Thymus (tissue), 14 donors: Measurements from ENCODE around the gene ZNF30. TPM values are rescaled to one million over a fixed set of nuclear protein-coding genes. Genes with fewer than 3 reads are reported as not detected.

Experiments used
- DNase-seq, 9 donors: peaks; one replicate each; pipeline ENCODE4 v3.0.0-alpha.2; 2013; ENCODE audit warnings: low spot score in 9 of 9, low read depth in 6 of 9, missing footprints in 1 of 9
- H3K27ac ChIP-seq, 2 donors: one replicate each; pipeline ENCODE4 v1.5.1; 2013; ENCODE audit warnings: control low read depth in 1 of 2, low read depth in 1 of 2, low read length in 1 of 2, mild to moderate bottlenecking in 1 of 2, moderate library complexity in 1 of 2
- H3K27me3 ChIP-seq, 2 donors: one replicate each; pipeline ENCODE4 v1.5.1; 2013; ENCODE audit warnings: low read length in 1 of 2; ENCODE audit not compliant: control insufficient read depth in 2 of 2, insufficient read depth in 1 of 2
- H3K36me3 ChIP-seq, 2 donors: one replicate each; pipeline ENCODE4 v1.5.1; 2013; ENCODE audit warnings: low read length in 1 of 2, mild to moderate bottlenecking in 1 of 2, moderate library complexity in 1 of 2; ENCODE audit not compliant: control insufficient read depth in 2 of 2, insufficient read depth in 2 of 2
- H3K4me1 ChIP-seq, 2 donors: one replicate each; pipeline ENCODE4 v1.5.1; 2013; ENCODE audit warnings: low read length in 2 of 2; ENCODE audit not compliant: control insufficient read depth in 2 of 2, insufficient read depth in 2 of 2
- H3K4me3 ChIP-seq, 2 donors: one replicate each; pipeline ENCODE4 v1.5.1; 2013; ENCODE audit warnings: low read length in 2 of 2, control low read depth in 1 of 2, mild to moderate bottlenecking in 1 of 2
- H3K9me3 ChIP-seq, 2 donors: one replicate each; pipeline ENCODE4 v1.5.1; 2013; ENCODE audit warnings: low read length in 1 of 2, mild to moderate bottlenecking in 1 of 2; ENCODE audit not compliant: control insufficient read depth in 2 of 2, insufficient read depth in 1 of 2
- WGBS: extraction: QIAGEN DNeasy Blood & Tissue Kit; methylation state at CpG from one replicate; pipeline ENCODE4 v1.1.7; 2013; 5-methylcytosine and 5-hydroxymethylcytosine counted together
- long read RNA-seq, 10 donors: transcript quantifications; one replicate each; lab custom pipeline, GENCODE V29; 2026
- polyA plus RNA-seq: library from polyadenylated mRNA; stranded (reverse); fragments of 200-250 nt; gene quantifications from one replicate; pipeline ENCODE4 v1.2.3, GENCODE V29; 2013
- total RNA-seq: library from RNA; stranded (reverse); fragments of 120-200 nt; gene quantifications from one replicate; pipeline ENCODE4 v1.2.4, GENCODE V29; 2013
- donor health status: healthy.

ZNF30 gene
- 2.5 TPM for total RNA-seq
- polyA plus RNA-seq, result 3.9 TPM
- long read RNA-seq, donor 1, result 0 reads
- long read RNA-seq, donor 2, result 0 reads
- long read RNA-seq, donor 3, partial matches to known transcripts, result 0 of 1 reads
- long read RNA-seq, donor 3, other reads (novel, unspliced or antisense), result 0 of 1 reads
- long read RNA-seq, donor 4, partial matches to known transcripts, result 0 of 1 reads
- long read RNA-seq, donor 4, other reads (novel, unspliced or antisense), result 0 of 1 reads
- long read RNA-seq, donor 5, partial matches to known transcripts, result 0 of 5 reads
- long read RNA-seq, donor 5, other reads (novel, unspliced or antisense), result 0 of 5 reads
- long read RNA-seq, donor 6, result 0 reads
- long read RNA-seq, donor 7, result 0 reads
- long read RNA-seq, donor 8, partial matches to known transcripts, result 0 of 1 reads
- long read RNA-seq, donor 8, other reads (novel, unspliced or antisense), result 0 of 1 reads
- long read RNA-seq, donor 9, result 0 reads
- long read RNA-seq, donor 10, partial matches to known transcripts, result 0 of 1 reads
- long read RNA-seq, donor 10, other reads (novel, unspliced or antisense), result 0 of 1 reads

- under 1% methylated on average over 53 of the region's 53 CpGs for WGBS
- no peak within 1 kb of the TSS for H3K27ac ChIP-seq
- DNase-seq, result peak; percentile 27 to 82 (median 48)
Measured at GRCh38 chr19:34926685-34927375, at the start of gene ZNF30. Gene ZNF30 (plus strand): TSS chr19:34926903. CDS start chr19:34929948, 3,045 bp downstream.

GRCh38 chr19:34879563-34879962, 47.1 kb upstream of the ZNF30 start:
- Histone ChIP-seq H3K27ac (no peak overlapping the region), H3K4me1 (no peaks in the 10 kb centered on the region), H3K4me3 (no peak overlapping the region), H3K36me3 (no peaks in the 10 kb centered on the region), H3K27me3 (no peaks in the 10 kb centered on the region), H3K9me3 (no peaks in the 10 kb centered on the region)
- DNase-seq, result no peak

More at GRCh38 chr19:34926685-34927375, at the start of gene ZNF30:
- Histone ChIP-seq H3K27me3 (peaks cover 0 to 4% of the 10 kb centered on the region in 2 donors), H3K4me1 (no peaks in the 10 kb centered on the region), H3K4me3 (peak within 1 kb of the TSS; percentile 57 to 70), H3K9me3 (no peaks in the 10 kb centered on the region), H3K36me3 (peaks cover 0 to 2% of the 10 kb centered on the region in 2 donors)

- Histone ChIP-seq H3K27ac (no peak overlapping the region), H3K27me3 (no peaks in the 10 kb centered on the region), H3K9me3 (no peaks in the 10 kb centered on the region), H3K4me1 (no peaks in the 10 kb centered on the region), H3K36me3 (no peaks in the 10 kb centered on the region), H3K4me3 (no peak overlapping the region)
- 100% methylated on average over 1 of the region's 1 CpG for WGBS
- no peak for DNase-seq
Measured at GRCh38 chr19:34880034-34880433, 46.7 kb upstream of the ZNF30 start.

- no peaks in the 10 kb centered on the region for H3K4me1 ChIP-seq
- no peak for DNase-seq
- no peaks in the 10 kb centered on the region for H3K36me3 ChIP-seq
- H3K9me3 ChIP-seq, result no peaks in the 10 kb centered on the region
- 63% methylated on average over 1 of the region's 1 CpG for WGBS
- no peaks in the 10 kb centered on the region for H3K27me3 ChIP-seq
- H3K4me3 ChIP-seq, result no peak overlapping the region
- H3K27ac ChIP-seq, result no peak overlapping the region
Measured at GRCh38 chr19:34881982-34882381, 44.7 kb upstream of the ZNF30 start.

GRCh38 chr19:34888091-34888490, 38.6 kb upstream of the ZNF30 start:
- no peaks in the 10 kb centered on the region for H3K9me3 ChIP-seq
- H3K4me3 ChIP-seq, result no peak overlapping the region
- no peaks in the 10 kb centered on the region for H3K36me3 ChIP-seq
- H3K4me1 ChIP-seq, result no peaks in the 10 kb centered on the region
- WGBS, result 88% methylated on average over 6 of the region's 6 CpGs
- H3K27me3 ChIP-seq, result no peaks in the 10 kb centered on the region
- no peak overlapping the region for H3K27ac ChIP-seq
- no peak for DNase-seq

- Histone ChIP-seq H3K4me1 (no peaks in the 10 kb centered on the region), H3K4me3 (no peak overlapping the region), H3K27me3 (peaks cover 13 to 18% of the 10 kb centered on the region in 2 donors), H3K9me3 (no peaks in the 10 kb centered on the region), H3K27ac (no peak overlapping the region), H3K36me3 (no peaks in the 10 kb centered on the region)
- DNase-seq, result no peak
- 84% methylated on average over 2 of the region's 2 CpGs for WGBS
Measured at GRCh38 chr19:34900245-34900644, 26.5 kb upstream of the ZNF30 start.

- no peak for DNase-seq
- no peak overlapping the region for H3K4me3 ChIP-seq
- no peaks in the 10 kb centered on the region for H3K36me3 ChIP-seq
- 10% methylated on average over 59 of the region's 59 CpGs for WGBS
- no peak overlapping the region for H3K27ac ChIP-seq
- no peaks in the 10 kb centered on the region for H3K4me1 ChIP-seq
- H3K9me3 ChIP-seq, result no peaks in the 10 kb centered on the region
- peaks cover 24 to 34% of the 10 kb centered on the region in 2 donors for H3K27me3 ChIP-seq
Measured at GRCh38 chr19:34904664-34905527, 21.8 kb upstream of the ZNF30 start.

GRCh38 chr19:34910770-34911169, 15.9 kb upstream of the ZNF30 start:
- H3K9me3 ChIP-seq, result no peaks in the 10 kb centered on the region
- no peaks in the 10 kb centered on the region for H3K36me3 ChIP-seq
- DNase-seq, result no peak
- H3K27me3 ChIP-seq, result peaks cover 6 to 11% of the 10 kb centered on the region in 2 donors
- WGBS, result 97% methylated on average over 3 of the region's 3 CpGs
- H3K4me3 ChIP-seq, result no peak overlapping the region
- H3K27ac ChIP-seq, result no peak overlapping the region
- H3K4me1 ChIP-seq, result no peaks in the 10 kb centered on the region
